Stimulated activated CD4-positive, alpha-beta T cell treated with anti-CD3 and anti-CD28 coated beads, Interleukin-1b, Interleukin-23, amount 100 ng/mL, for 24 hours (primary cell): Measurements from ENCODE around the gene SHQ1.
"Not testable (repeated sequence)": the region's sequence is repeated elsewhere in the genome, so short reads cannot be mapped to it uniquely, and the experiment has no call there.

Experiments
- DNase-seq, 4 experiments: peaks; one replicate each; pipeline ENCODE4 v3.0.0-alpha.2; 2020; ENCODE audit warnings: low read depth in 4 of 4, low spot score in 1 of 4

SHQ1 gene

GRCh38 chr3:72721683-72722381, 126.4 kb downstream of the SHQ1 start:
- DNase-seq = no peak

DNA sequence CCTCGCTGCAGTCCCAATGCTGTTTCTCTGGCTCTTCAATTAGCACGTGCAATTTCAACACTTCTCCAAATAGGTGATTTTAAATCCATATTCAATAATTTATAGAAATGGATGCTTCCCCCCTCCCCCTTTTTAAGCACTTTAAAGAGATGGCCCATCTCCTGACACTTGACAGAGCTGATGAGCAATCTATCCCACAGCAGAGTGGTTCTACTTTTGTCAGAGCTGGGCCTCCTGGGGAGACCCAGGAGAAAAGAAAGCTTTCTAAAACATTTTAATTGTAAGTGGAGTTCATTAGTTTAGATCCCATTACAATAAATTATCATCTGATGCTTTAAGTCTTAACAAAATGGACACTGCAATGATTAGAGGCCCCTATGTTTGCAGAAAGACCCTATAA, 127.7 kb downstream of the SHQ1 start:
- DNase-seq = no peak

- no peak for DNase-seq
Observed at GRCh38 chr3:72719137-72719536, 129.1 kb downstream of the SHQ1 start.

DNA sequence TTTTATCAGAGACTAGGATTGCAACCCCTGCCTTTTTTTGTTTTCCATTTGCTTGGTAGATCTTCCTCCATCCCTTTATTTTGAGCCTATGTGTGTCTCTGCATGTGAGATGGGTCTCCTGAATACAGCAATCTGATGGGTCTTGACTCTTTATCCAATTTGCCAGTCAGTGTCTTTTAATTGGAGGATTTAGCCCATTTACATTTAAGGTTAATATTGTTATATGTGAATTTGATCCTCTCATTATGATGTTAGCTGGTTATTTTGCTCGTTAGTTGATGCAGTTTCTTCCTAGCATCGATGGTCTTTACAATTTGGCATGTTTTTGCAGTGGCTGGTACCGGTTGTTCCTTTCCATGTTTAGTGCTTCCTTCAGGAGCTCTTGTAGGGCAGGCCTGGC, 134.1 kb downstream of the SHQ1 start:
- not testable (repeated sequence) for DNase-seq

DNA sequence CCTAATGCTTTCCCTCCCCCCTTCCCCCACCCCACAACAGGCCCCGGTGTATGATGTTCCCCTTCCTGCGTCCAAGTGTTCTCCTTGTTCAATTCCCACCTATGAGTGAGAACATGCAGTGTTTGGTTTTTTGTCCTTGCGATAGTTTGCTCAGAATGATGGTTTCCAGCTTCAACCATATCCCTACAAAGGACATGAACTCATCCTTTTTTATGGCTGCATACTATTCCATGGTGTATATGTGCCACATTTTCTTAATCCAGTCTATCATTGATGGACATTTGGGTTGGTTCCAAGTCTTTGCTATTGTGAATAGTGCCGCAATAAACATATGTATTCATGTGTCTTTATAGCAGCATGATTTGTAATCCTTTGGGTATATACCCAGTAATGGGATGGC, 137.8 kb downstream of the SHQ1 start:
- not testable (repeated sequence) for DNase-seq

- no peak for DNase-seq
Observed at GRCh38 chr3:72708441-72708840, 139.8 kb downstream of the SHQ1 start.

DNA sequence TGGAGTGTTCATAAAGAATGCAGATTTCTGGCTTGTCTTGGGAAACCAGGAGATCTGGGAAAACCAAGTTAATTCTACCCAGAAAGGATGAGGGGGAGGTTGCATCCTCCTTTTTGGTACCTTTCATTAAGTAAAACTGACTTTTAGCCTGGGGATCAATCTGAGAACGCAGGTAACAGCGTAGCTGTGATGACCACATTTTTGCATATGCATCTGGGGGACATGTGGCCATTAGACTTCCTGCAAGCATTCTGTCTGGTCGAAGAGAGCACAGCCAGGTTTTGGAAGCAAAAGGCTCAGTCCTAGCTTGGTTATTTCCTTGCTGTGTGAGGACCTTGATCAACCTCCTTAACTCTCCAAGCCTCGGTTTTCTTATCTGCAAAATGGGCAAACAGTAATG, 145.2 kb downstream of the SHQ1 start:
- DNase-seq = no peak

- DNase-seq = no peak
Observed at GRCh38 chr3:72702390-72702789, 145.9 kb downstream of the SHQ1 start.

DNA sequence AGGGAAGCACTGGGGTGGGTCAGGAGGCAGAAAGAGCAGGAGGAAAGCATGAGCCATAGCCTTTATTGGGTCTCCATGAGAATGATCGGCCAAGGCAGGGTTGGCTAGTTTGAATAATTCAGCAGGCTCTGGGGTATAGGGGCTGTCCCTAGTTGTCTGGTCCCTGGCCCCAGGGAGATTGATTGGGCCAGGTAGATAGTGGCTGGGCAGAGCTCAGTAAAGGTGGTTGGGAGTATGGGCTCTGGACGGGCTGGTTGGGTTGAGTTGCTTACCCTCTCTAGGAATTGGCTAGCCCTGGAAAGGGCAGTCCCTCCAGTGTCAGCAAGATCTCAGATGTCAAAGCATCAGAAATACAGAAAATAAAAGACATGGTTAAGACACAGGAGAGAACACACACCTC, 148.1 kb downstream of the SHQ1 start:
- DNase-seq = no peak

- DNase-seq = no peak
Observed at GRCh38 chr3:72699631-72700030, 148.6 kb downstream of the SHQ1 start.
